ENCODE measurements around the gene SYN1. TPM values are rescaled to one million over a fixed set of nuclear protein-coding genes. Genes with fewer than 3 reads are reported as not detected.

SYN1 gene
- polyA plus RNA-seq, 1 donor from 2014 or later, result 4.3 TPM

DNA sequence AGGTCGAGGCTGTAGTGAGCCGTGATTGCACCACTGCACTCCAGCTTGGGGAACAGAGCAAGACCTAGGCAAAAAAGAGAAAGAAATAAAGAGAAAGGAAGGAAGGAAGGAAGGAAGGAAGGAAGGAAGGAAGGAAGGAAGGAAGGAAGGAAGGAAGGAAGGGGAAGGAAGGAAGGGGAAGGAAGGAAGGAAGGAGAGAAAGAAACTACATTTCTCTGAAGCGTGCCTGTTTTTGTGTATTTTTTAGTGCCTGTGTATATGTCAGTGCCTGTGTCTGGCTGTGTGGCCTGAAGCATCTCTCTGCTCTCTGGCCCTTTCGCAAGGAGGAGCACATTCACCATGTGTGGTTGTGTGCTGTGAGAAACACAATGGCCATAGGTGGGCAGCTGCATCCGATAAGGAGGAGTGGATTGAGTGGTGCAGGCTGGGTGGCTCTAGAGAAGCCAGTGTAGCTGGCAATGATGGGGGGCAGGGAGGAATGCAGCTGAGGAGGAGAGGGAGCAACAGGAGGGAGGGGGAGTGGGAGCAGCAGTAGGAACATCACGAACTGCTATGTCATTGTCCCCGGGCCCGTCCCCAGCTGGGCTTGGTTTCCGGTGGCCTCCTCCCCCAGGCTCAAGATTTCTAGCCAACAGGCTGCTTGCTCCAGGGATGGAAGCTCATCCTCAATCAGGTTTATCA is 11.4 kb downstream of the SYN1 start:
- no peaks in the 10 kb centered on the region for H3K9me2 ChIP-seq (ENCODE audit: insufficient read depth, low read length)
- H2AFZ ChIP-seq (ENCODE audit: low read depth, low read length), result no peak overlapping the region
- H3K36me3 ChIP-seq (ENCODE audit: insufficient read depth, low read length), result no peaks in the 10 kb centered on the region
- TF ChIP-seq EZH2 (IDR thresholded peaks at IDR 0.05; ENCODE audit: borderline replicate concordance, insufficient read depth, low read length, poor library complexity, severe bottlenecking) (no peak), EP300 (conservative IDR thresholded peaks at IDR 0.05; ENCODE audit: poor library complexity, severe bottlenecking) (no peak), MXI1 (conservative IDR thresholded peaks at IDR 0.05; ENCODE audit: poor library complexity, severe bottlenecking) (no peak), TAF1 (IDR thresholded peaks at IDR 0.05; ENCODE audit: low read depth) (no peak), RAD21 (conservative IDR thresholded peaks at IDR 0.05) (no peak), POLR2AphosphoS5 (IDR thresholded peaks at IDR 0.05) (no peak), SMC3 (conservative IDR thresholded peaks at IDR 0.05; ENCODE audit: poor library complexity) (no peak)
- TF ChIP-seq, protein P1, sequence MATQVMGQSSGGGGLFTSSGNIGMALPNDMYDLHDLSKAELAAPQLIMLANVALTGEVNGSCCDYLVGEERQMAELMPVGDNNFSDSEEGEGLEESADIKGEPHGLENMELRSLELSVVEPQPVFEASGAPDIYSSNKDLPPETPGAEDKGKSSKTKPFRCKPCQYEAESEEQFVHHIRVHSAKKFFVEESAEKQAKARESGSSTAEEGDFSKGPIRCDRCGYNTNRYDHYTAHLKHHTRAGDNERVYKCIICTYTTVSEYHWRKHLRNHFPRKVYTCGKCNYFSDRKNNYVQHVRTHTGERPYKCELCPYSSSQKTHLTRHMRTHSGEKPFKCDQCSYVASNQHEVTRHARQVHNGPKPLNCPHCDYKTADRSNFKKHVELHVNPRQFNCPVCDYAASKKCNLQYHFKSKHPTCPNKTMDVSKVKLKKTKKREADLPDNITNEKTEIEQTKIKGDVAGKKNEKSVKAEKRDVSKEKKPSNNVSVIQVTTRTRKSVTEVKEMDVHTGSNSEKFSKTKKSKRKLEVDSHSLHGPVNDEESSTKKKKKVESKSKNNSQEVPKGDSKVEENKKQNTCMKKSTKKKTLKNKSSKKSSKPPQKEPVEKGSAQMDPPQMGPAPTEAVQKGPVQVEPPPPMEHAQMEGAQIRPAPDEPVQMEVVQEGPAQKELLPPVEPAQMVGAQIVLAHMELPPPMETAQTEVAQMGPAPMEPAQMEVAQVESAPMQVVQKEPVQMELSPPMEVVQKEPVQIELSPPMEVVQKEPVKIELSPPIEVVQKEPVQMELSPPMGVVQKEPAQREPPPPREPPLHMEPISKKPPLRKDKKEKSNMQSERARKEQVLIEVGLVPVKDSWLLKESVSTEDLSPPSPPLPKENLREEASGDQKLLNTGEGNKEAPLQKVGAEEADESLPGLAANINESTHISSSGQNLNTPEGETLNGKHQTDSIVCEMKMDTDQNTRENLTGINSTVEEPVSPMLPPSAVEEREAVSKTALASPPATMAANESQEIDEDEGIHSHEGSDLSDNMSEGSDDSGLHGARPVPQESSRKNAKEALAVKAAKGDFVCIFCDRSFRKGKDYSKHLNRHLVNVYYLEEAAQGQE (IDR thresholded peaks at IDR 0.05; ENCODE audit: borderline replicate concordance), result no peak
- TF ChIP-seq, protein P2, sequence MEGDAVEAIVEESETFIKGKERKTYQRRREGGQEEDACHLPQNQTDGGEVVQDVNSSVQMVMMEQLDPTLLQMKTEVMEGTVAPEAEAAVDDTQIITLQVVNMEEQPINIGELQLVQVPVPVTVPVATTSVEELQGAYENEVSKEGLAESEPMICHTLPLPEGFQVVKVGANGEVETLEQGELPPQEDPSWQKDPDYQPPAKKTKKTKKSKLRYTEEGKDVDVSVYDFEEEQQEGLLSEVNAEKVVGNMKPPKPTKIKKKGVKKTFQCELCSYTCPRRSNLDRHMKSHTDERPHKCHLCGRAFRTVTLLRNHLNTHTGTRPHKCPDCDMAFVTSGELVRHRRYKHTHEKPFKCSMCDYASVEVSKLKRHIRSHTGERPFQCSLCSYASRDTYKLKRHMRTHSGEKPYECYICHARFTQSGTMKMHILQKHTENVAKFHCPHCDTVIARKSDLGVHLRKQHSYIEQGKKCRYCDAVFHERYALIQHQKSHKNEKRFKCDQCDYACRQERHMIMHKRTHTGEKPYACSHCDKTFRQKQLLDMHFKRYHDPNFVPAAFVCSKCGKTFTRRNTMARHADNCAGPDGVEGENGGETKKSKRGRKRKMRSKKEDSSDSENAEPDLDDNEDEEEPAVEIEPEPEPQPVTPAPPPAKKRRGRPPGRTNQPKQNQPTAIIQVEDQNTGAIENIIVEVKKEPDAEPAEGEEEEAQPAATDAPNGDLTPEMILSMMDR (IDR thresholded peaks at IDR 0.05; ENCODE audit: poor library complexity, severe bottlenecking), result no peak
- H3K4me3 ChIP-seq (ENCODE audit: low read length), result no peak overlapping the region
- H3K4me2 ChIP-seq (ENCODE audit: low read length), result no peak overlapping the region
- H3K9me3 ChIP-seq (ENCODE audit: low read length), result no peaks in the 10 kb centered on the region
- no peaks in the 10 kb centered on the region for H3K27me3 ChIP-seq (ENCODE audit: insufficient read depth, low read depth, low read length)
- no peaks in the 10 kb centered on the region for H4K20me1 ChIP-seq (ENCODE audit: insufficient read depth)
- no peak overlapping the region for H3K27ac ChIP-seq (ENCODE audit: low read length)
- H3K9ac ChIP-seq (ENCODE audit: low read length), result no peak overlapping the region
- H3F3A ChIP-seq (ENCODE audit: insufficient read depth, low read length, poor library complexity, severe bottlenecking), result no peaks in the 10 kb centered on the region
- H3K79me2 ChIP-seq (replicated peaks; ENCODE audit: insufficient read depth, low read length), result no peaks in the 10 kb centered on the region

DNA sequence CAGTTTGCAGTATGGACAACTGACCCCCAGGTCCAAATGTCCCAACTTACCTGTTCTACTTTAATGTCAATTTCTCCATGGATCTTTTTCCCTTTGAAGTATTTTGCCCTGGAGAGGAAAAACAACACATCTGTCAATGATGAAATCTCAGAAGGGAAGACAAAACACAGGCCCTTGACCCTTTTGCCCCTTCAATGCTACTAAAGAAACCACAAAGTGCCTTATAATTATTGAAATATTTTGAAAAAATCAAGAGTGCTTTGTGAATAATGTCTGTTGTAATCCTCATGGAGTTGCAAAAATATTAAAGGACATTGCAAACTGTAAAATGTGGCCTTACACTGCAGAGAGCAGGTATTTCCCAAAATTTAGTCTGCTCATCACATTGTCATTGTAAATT is 12.6 kb downstream of the SYN1 start:
- Histone ChIP-seq H3K27ac (ENCODE audit: low read length) (no peak overlapping the region), H3K9me3 (ENCODE audit: low read length) (no peaks in the 10 kb centered on the region), H3K36me3 (ENCODE audit: insufficient read depth, low read length) (no peaks in the 10 kb centered on the region), H3K27me3 (ENCODE audit: insufficient read depth, low read depth, low read length) (no peaks in the 10 kb centered on the region), H3K4me3 (ENCODE audit: low read length) (no peak overlapping the region), H3K4me2 (ENCODE audit: low read length) (no peak overlapping the region), H2AFZ (ENCODE audit: low read depth, low read length) (no peak overlapping the region), H3K79me2 (replicated peaks; ENCODE audit: insufficient read depth, low read length) (no peaks in the 10 kb centered on the region), H3F3A (ENCODE audit: insufficient read depth, low read length, poor library complexity, severe bottlenecking) (no peaks in the 10 kb centered on the region), H4K20me1 (ENCODE audit: insufficient read depth) (no peaks in the 10 kb centered on the region), H3K9ac (ENCODE audit: low read length) (no peak overlapping the region), H3K9me2 (ENCODE audit: insufficient read depth, low read length) (no peaks in the 10 kb centered on the region)
- TF ChIP-seq EZH2 (IDR thresholded peaks at IDR 0.05; ENCODE audit: borderline replicate concordance, insufficient read depth, low read length, poor library complexity, severe bottlenecking) (no peak), EP300 (conservative IDR thresholded peaks at IDR 0.05; ENCODE audit: poor library complexity, severe bottlenecking) (no peak), TAF1 (IDR thresholded peaks at IDR 0.05; ENCODE audit: low read depth) (no peak), MXI1 (conservative IDR thresholded peaks at IDR 0.05; ENCODE audit: poor library complexity, severe bottlenecking) (no peak), POLR2AphosphoS5 (IDR thresholded peaks at IDR 0.05) (no peak), SMC3 (conservative IDR thresholded peaks at IDR 0.05; ENCODE audit: poor library complexity) (no peak), RAD21 (conservative IDR thresholded peaks at IDR 0.05) (no peak)
- TF ChIP-seq, protein P2 (IDR thresholded peaks at IDR 0.05; ENCODE audit: poor library complexity, severe bottlenecking), result no peak
- TF ChIP-seq, protein P1 (IDR thresholded peaks at IDR 0.05; ENCODE audit: borderline replicate concordance), result no peak
